Fibroblast of mammary gland (primary cell): ENCODE measurements around the gene ATXN7L3.

ENCODE experiments used
- DNase-seq: peaks from one replicate; pipeline ENCODE4 v3.0.0-alpha.2; 2010; ENCODE audit warnings: low read depth
- H3K4me3 ChIP-seq: 2 replicates; pipeline ENCODE4 v1.5.1; 2011; ENCODE audit warnings: low read depth, mild to moderate bottlenecking, low read length, moderate library complexity; ENCODE audit not compliant: control insufficient read depth
- CTCF ChIP-seq: conservative IDR thresholded peaks from 2 replicates; pipeline ENCODE4 v1.5.1; 2011; ENCODE audit warnings: low read depth, low read length, inconsistent platforms; ENCODE audit not compliant: control insufficient read depth, insufficient read depth

ATXN7L3 gene

GRCh38 chr17:44212507-44213402 lies 13.1 kb upstream of the ATXN7L3 start:
- no peak for DNase-seq
- TF ChIP-seq CTCF = no peak
- no peak overlapping the region for H3K4me3 ChIP-seq

GRCh38 chr17:44211281-44212265 lies 11.9 kb upstream of the ATXN7L3 start:
- no peak overlapping the region for H3K4me3 ChIP-seq
- no peak for TF ChIP-seq CTCF
- DNase-seq = no peak

GRCh38 chr17:44210342-44211192 lies 10.9 kb upstream of the ATXN7L3 start:
- peak; percentile 85 for DNase-seq
- no peak overlapping the region for H3K4me3 ChIP-seq
- peak; percentile 71 for TF ChIP-seq CTCF

DNA sequence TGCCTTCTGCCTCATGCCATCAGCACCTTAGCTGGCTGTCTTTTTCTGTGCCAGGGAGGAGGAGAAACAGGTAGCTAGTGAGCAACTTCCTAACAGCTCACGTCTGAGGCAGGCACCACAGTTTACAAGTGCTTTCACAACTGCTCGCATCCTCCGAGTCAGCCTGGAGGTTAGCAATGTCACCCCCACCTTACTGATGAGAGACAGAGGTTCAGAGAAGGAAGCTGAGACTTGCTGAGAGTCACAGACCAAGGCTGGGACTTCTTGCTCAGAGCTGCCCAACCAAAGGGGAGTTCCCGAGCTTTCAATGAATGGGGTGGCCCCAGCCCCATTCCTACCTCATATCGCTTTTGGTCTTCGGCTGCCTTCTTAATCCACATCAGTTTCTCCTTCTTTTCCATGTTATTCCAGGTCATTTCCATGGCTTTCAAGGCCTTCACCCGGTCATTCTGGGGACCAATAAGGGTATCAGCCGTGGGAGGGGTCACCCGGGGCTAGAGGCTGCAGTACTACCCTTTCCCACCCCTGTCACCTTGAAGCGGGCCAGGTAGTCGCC lies 10.2 kb upstream of the ATXN7L3 start:
- no peak for DNase-seq
- no peak overlapping the region for H3K4me3 ChIP-seq

GRCh38 chr17:44207743-44208142 lies 8.1 kb upstream of the ATXN7L3 start:
- no peak for TF ChIP-seq CTCF
- DNase-seq = no peak
- no peak overlapping the region for H3K4me3 ChIP-seq

More for the DNA sequence above, 10.2 kb upstream of the ATXN7L3 start:
- TF ChIP-seq CTCF = no peak
